ENCODE measurements around the gene ZWILCH. TPM values are rescaled to one million over a fixed set of nuclear protein-coding genes. Genes with fewer than 3 reads are reported as not detected.

The ZWILCH gene
- total RNA-seq, 1 donor from 2014 or later = 15.5 TPM

DNA sequence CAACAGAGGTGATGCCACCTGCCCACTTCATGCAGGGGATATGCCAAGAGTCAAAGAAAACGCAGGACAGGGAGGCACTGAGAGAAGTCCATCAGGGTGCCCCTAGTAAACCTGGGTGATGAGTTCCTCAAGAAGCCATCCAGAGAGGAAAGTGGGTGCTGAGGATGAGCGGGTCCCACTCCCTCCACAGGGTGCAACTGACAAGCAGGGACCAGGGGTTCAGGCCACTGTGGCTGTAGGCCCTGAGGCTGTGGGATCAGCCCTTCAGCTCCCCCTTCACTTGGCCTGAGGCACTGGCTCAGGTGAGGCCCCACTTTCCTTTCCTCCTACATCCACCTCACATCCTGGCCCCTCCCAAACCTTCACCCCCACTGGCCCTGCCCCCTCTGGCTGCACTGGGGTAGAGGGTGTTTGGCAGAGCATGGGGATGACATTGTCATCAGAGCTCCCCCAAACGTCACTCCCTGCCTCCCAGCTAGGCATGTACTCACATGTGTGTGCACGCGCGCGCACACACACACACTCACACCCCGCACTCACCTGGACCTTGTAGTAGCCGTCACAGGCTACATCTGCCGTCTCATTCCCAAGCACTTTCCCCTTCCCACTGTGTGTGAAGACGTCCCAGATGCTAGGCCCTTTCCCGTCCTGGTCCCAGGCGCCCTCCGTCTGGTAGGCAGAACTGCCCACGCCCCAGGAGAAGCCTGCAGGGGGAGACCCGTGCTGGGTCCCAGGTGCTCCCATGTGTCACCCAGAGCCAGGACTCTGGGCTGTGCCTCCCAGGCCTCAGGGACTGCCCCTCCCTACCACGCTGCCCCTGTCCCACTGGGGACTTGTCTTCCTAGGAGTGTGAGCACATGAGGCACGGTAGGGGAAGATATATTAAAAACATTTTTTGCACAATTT lies 59.3 kb downstream of the ZWILCH start:
- DNase-seq (ENCODE audit: low read depth) (no peak), FAIRE-seq (no peak)
- peaks cover 16% of the 10 kb centered on the region for H3K36me3 Mint-ChIP-seq (ENCODE audit: low read depth, unreplicated experiment)
- H2AFZ ChIP-seq (ENCODE audit: low read depth, low read length) = no peak overlapping the region
- peak overlapping the region; percentile 80 for H3K4me3 Mint-ChIP-seq (ENCODE audit: unreplicated experiment)
- H3K27ac Mint-ChIP-seq (ENCODE audit: unreplicated experiment) = no peak overlapping the region
- no peaks in the 10 kb centered on the region for H3K79me2 ChIP-seq (ENCODE audit: insufficient read depth, low read length)
- H3K27me3 Mint-ChIP-seq (ENCODE audit: low read depth, unreplicated experiment) = no peaks in the 10 kb centered on the region
- peak overlapping the region; percentile 94 for H3K4me2 ChIP-seq (ENCODE audit: low read length)
- peaks cover 23% of the 10 kb centered on the region for H3K4me1 Mint-ChIP-seq (ENCODE audit: low read depth, unreplicated experiment)
- H3K9me3 Mint-ChIP-seq (ENCODE audit: unreplicated experiment) = peaks cover 7% of the 10 kb centered on the region
- H3K4me1 ChIP-seq (ENCODE audit: insufficient read depth, low read length) = peaks cover 22% of the 10 kb centered on the region
- no peaks in the 10 kb centered on the region for H3K36me3 ChIP-seq (ENCODE audit: insufficient read depth, low read length)
- H3K4me3 ChIP-seq (ENCODE audit: insufficient read depth, low read depth, low read length) = no peak overlapping the region
- H3K27me3 ChIP-seq (ENCODE audit: insufficient read depth, low read length) = no peaks in the 10 kb centered on the region
- no peak overlapping the region for H3K9ac ChIP-seq (ENCODE audit: low read length)
- H3K9me3 ChIP-seq (ENCODE audit: insufficient read depth, low read depth, low read length) = no peaks in the 10 kb centered on the region
- H3K27ac ChIP-seq (ENCODE audit: low read depth, low read length) = no peak overlapping the region
- TF ChIP-seq, protein P1, sequence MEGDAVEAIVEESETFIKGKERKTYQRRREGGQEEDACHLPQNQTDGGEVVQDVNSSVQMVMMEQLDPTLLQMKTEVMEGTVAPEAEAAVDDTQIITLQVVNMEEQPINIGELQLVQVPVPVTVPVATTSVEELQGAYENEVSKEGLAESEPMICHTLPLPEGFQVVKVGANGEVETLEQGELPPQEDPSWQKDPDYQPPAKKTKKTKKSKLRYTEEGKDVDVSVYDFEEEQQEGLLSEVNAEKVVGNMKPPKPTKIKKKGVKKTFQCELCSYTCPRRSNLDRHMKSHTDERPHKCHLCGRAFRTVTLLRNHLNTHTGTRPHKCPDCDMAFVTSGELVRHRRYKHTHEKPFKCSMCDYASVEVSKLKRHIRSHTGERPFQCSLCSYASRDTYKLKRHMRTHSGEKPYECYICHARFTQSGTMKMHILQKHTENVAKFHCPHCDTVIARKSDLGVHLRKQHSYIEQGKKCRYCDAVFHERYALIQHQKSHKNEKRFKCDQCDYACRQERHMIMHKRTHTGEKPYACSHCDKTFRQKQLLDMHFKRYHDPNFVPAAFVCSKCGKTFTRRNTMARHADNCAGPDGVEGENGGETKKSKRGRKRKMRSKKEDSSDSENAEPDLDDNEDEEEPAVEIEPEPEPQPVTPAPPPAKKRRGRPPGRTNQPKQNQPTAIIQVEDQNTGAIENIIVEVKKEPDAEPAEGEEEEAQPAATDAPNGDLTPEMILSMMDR (IDR thresholded peaks at IDR 0.05; ENCODE audit: insufficient read depth, low read depth, low read length) = no peak
- TF ChIP-seq EZH2 (IDR thresholded peaks at IDR 0.05; ENCODE audit: insufficient read depth, low read length) = no peak
- no peaks in the 10 kb centered on the region for H4K20me1 ChIP-seq (ENCODE audit: insufficient read depth, low read length)

DNA sequence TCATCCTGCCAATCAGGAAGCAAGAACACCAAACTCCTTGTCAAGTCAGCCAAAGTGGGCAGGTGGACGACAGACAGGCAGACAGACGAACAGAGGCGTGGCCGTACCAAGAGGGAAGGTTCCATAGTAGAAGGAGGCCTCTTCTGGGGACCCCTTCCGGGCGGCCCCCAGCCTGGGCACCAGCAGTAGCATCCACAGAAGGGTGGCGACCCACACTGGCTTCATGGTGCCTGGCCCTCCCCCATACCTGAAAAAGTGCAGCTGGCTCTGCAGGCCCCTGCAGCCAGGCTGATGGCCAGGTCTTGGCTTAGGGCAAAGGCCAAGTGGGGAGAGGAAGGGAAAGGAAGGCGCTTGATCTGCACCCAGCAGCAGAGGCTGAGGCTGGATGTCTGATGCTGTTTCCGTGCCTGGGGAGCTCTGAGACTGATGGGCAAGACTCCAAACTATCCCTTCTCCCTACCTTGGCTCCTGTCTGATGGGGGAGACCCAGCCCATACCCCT lies 60.1 kb downstream of the ZWILCH start:
- H3K27ac Mint-ChIP-seq (ENCODE audit: unreplicated experiment) = peak overlapping the region; percentile 72
- H3K4me1 Mint-ChIP-seq (ENCODE audit: low read depth, unreplicated experiment) = peaks cover 23% of the 10 kb centered on the region

More for the DNA sequence above, 60.1 kb downstream of the ZWILCH start:
- Histone ChIP-seq H3K9me3 (ENCODE audit: insufficient read depth, low read depth, low read length) (no peaks in the 10 kb centered on the region), H3K36me3 (ENCODE audit: insufficient read depth, low read length) (no peaks in the 10 kb centered on the region), H3K4me1 (ENCODE audit: insufficient read depth, low read length) (peaks cover 22% of the 10 kb centered on the region), H3K27ac (ENCODE audit: low read depth, low read length) (peak overlapping the region; percentile 60), H4K20me1 (ENCODE audit: insufficient read depth, low read length) (no peaks in the 10 kb centered on the region), H3K9ac (ENCODE audit: low read length) (peak overlapping the region; percentile 77), H2AFZ (ENCODE audit: low read depth, low read length) (peak overlapping the region; percentile 83), H3K27me3 (ENCODE audit: insufficient read depth, low read length) (no peaks in the 10 kb centered on the region), H3K4me3 (ENCODE audit: insufficient read depth, low read depth, low read length) (peak overlapping the region; percentile 53), H3K4me2 (ENCODE audit: low read length) (peak overlapping the region; percentile 94), H3K79me2 (ENCODE audit: insufficient read depth, low read length) (no peaks in the 10 kb centered on the region)
- DNase-seq (ENCODE audit: low read depth) (no peak), FAIRE-seq (no peak)
- H3K9me3 Mint-ChIP-seq (ENCODE audit: unreplicated experiment) = peaks cover 5% of the 10 kb centered on the region
- peak overlapping the region; percentile 80 for H3K4me3 Mint-ChIP-seq (ENCODE audit: unreplicated experiment)
- TF ChIP-seq EZH2 (IDR thresholded peaks at IDR 0.05; ENCODE audit: insufficient read depth, low read length) = no peak
- TF ChIP-seq, protein P1 (IDR thresholded peaks at IDR 0.05; ENCODE audit: insufficient read depth, low read depth, low read length) = no peak
- peaks cover 15% of the 10 kb centered on the region for H3K36me3 Mint-ChIP-seq (ENCODE audit: low read depth, unreplicated experiment)
- no peaks in the 10 kb centered on the region for H3K27me3 Mint-ChIP-seq (ENCODE audit: low read depth, unreplicated experiment)

Data from astrocyte (in vitro differentiated cells and primary cell).